Measurements from ENCODE around the gene TRAPPC2.

The TRAPPC2 gene

GRCh38 chrX:13734278-13735172 lies at the start of gene TRAPPC2, which contains the start of gene OFD1:
TSS of gene TRAPPC2 (minus strand) at chrX:13734620. CDS start at chrX:13719963, 14,657 bp downstream.
TSS of gene OFD1 (plus strand) at chrX:13734748. CDS start at chrX:13735072, 324 bp downstream.
- DNase-seq: peak; percentile 97

GRCh38 chrX:13780868-13781427 lies 46.5 kb upstream of the TRAPPC2 start:
- DNase-seq: no peak

- DNase-seq: peak; percentile 6
Measured at GRCh38 chrX:13778916-13779315, 44.5 kb upstream of the TRAPPC2 start.

- DNase-seq: no peak
Measured at GRCh38 chrX:13776387-13776786, 42.0 kb upstream of the TRAPPC2 start.

- no peak for DNase-seq
Measured at GRCh38 chrX:13775837-13776236, 41.4 kb upstream of the TRAPPC2 start.

- no peak for DNase-seq
Measured at GRCh38 chrX:13774696-13775095, 40.3 kb upstream of the TRAPPC2 start.

- DNase-seq: no peak
Measured at GRCh38 chrX:13770013-13770535, 35.7 kb upstream of the TRAPPC2 start.

- DNase-seq: no peak
Measured at GRCh38 chrX:13768939-13769338, 34.5 kb upstream of the TRAPPC2 start.

- DNase-seq: no peak
Measured at GRCh38 chrX:13764765-13765164, 30.3 kb upstream of the TRAPPC2 start.

GRCh38 chrX:13764281-13764680 lies 29.9 kb upstream of the TRAPPC2 start:
- no peak for DNase-seq

GRCh38 chrX:13763489-13763888 lies 29.1 kb upstream of the TRAPPC2 start:
- no peak for DNase-seq

GRCh38 chrX:13761606-13762414 lies 27.4 kb upstream of the TRAPPC2 start:
- DNase-seq: peak; percentile 28

GRCh38 chrX:13760426-13760825 lies 26.0 kb upstream of the TRAPPC2 start:
- DNase-seq: no peak

- no peak for DNase-seq
Measured at GRCh38 chrX:13759152-13759718, 24.8 kb upstream of the TRAPPC2 start.

- no peak for DNase-seq
Measured at GRCh38 chrX:13756381-13756780, 22.0 kb upstream of the TRAPPC2 start.

- DNase-seq: peak; percentile 34
Measured at GRCh38 chrX:13755254-13755653, 20.8 kb upstream of the TRAPPC2 start.

GRCh38 chrX:13754765-13755164 lies 20.3 kb upstream of the TRAPPC2 start:
- DNase-seq: no peak

- DNase-seq: no peak
Measured at GRCh38 chrX:13752646-13753045, 18.2 kb upstream of the TRAPPC2 start.

GRCh38 chrX:13752141-13752540 lies 17.7 kb upstream of the TRAPPC2 start:
- DNase-seq: no peak

- DNase-seq: peak; percentile 32
Measured at GRCh38 chrX:13750812-13751211, 16.4 kb upstream of the TRAPPC2 start.

- DNase-seq: peak; percentile 64
Measured at GRCh38 chrX:13750204-13750603, 15.8 kb upstream of the TRAPPC2 start.

- no peak for DNase-seq
Measured at GRCh38 chrX:13748486-13748885, 14.1 kb upstream of the TRAPPC2 start.

GRCh38 chrX:13747836-13748235 lies 13.4 kb upstream of the TRAPPC2 start:
- DNase-seq: peak; percentile 20

All from activated CD4-positive, alpha-beta T cell treated with anti-CD3 and anti-CD28 coated beads, Interleukin-10, Interleukin-2, amounts not matched to agents 100 ng/mL and 50 ng/mL, durations not matched to agents 16 hours and 8 hours (primary cell).